NCI-H460 (cell line): Measurements from ENCODE around the gene NRG3. TPM values are rescaled to one million over a fixed set of nuclear protein-coding genes. Genes with fewer than 3 reads are reported as not detected.

Source experiments
- DNase-seq: peaks from one replicate; pipeline ENCODE4 v3.0.0-alpha.2; 2016; ENCODE audit warnings: low read depth; ENCODE audit errors: extremely low read depth
- total RNA-seq: library from RNA; depleted of rRNA; stranded (reverse); fragments of >200 nt; shearing (Covaris generic); gene quantifications from 2 replicates; pipeline ENCODE4 v1.2.3, GENCODE V29; 2014

The NRG3 gene
- total RNA-seq, 1 experiment from 2014 or later = not detected

- no peak for DNase-seq
Observed at GRCh38 chr10:81877596-81877995, 2.6 kb downstream of the NRG3 start.

GRCh38 chr10:81882011-81882410 lies 7.0 kb downstream of the NRG3 start:
- no peak for DNase-seq

GRCh38 chr10:81884856-81885255 lies 9.9 kb downstream of the NRG3 start:
- DNase-seq = no peak

GRCh38 chr10:81885491-81885890 lies 10.5 kb downstream of the NRG3 start:
- DNase-seq = no peak

- DNase-seq = no peak
Observed at GRCh38 chr10:81886939-81887338, 11.9 kb downstream of the NRG3 start.

- no peak for DNase-seq
Observed at GRCh38 chr10:81889181-81889769, 14.3 kb downstream of the NRG3 start.

- no peak for DNase-seq
Observed at GRCh38 chr10:81894616-81895015, 19.6 kb downstream of the NRG3 start.

GRCh38 chr10:81898518-81898917 lies 23.5 kb downstream of the NRG3 start:
- DNase-seq = no peak

GRCh38 chr10:81900989-81901388 lies 26.0 kb downstream of the NRG3 start:
- DNase-seq = no peak

- DNase-seq = no peak
Observed at GRCh38 chr10:81903472-81903871, 28.5 kb downstream of the NRG3 start.

GRCh38 chr10:81905161-81905560 lies 30.2 kb downstream of the NRG3 start:
- DNase-seq = no peak

- no peak for DNase-seq
Observed at GRCh38 chr10:81909453-81909852, 34.5 kb downstream of the NRG3 start.

GRCh38 chr10:81911328-81911727 lies 36.3 kb downstream of the NRG3 start:
- no peak for DNase-seq

GRCh38 chr10:81914736-81915503 lies 39.9 kb downstream of the NRG3 start:
- DNase-seq = no peak

- DNase-seq = no peak
Observed at GRCh38 chr10:81915504-81915897, 40.5 kb downstream of the NRG3 start.

- DNase-seq = no peak
Observed at GRCh38 chr10:81917666-81918065, 42.7 kb downstream of the NRG3 start.

GRCh38 chr10:81918766-81919165 lies 43.8 kb downstream of the NRG3 start:
- no peak for DNase-seq

- no peak for DNase-seq
Observed at GRCh38 chr10:81920213-81920829, 45.3 kb downstream of the NRG3 start.

GRCh38 chr10:81928119-81928518 lies 53.1 kb downstream of the NRG3 start:
- no peak for DNase-seq

- DNase-seq = no peak
Observed at GRCh38 chr10:81943583-81943982, 68.6 kb downstream of the NRG3 start.

GRCh38 chr10:81944609-81945008 lies 69.6 kb downstream of the NRG3 start:
- no peak for DNase-seq

- no peak for DNase-seq
Observed at GRCh38 chr10:81949283-81949682, 74.3 kb downstream of the NRG3 start.
